ENCODE measurements around the gene BIN1.

GRCh38 chr2:127092306-127092705, 14.6 kb downstream of the BIN1 start:
- TF ChIP-seq CTCF (IDR thresholded peaks at IDR 0.05) (no peak), EZH2 (IDR thresholded peaks at IDR 0.05) (no peak)

Data from neural progenitor cell (in vitro differentiated cells).